Measurements from ENCODE around the gene PADI2. TPM values are rescaled to one million over a fixed set of nuclear protein-coding genes. Genes with fewer than 3 reads are reported as not detected.

PADI2 gene
- total RNA-seq, 1 donor from 2014 or later: 3.5 TPM

- Mint-ChIP-seq H3K9me3 (no peaks in the 10 kb centered on the region), H3K36me3 (no peaks in the 10 kb centered on the region), H3K4me3 (no peak overlapping the region), H3K4me1 (ENCODE audit: unreplicated experiment) (peaks cover 25% of the 10 kb centered on the region), H3K27me3 (no peaks in the 10 kb centered on the region), H3K27ac (no peak overlapping the region)
- no peak for TF ChIP-seq CTCF (conservative IDR thresholded peaks at IDR 0.05)
- DNase-seq (ENCODE audit: extremely low spot score, unreplicated experiment): no peak
Measured at GRCh38 chr1:17130138-17130635, 10.9 kb upstream of the PADI2 start.

GRCh38 chr1:17128361-17128760, 9.1 kb upstream of the PADI2 start:
- no peaks in the 10 kb centered on the region for H3K9me3 Mint-ChIP-seq
- no peaks in the 10 kb centered on the region for H3K36me3 Mint-ChIP-seq
- no peak overlapping the region for H3K4me3 Mint-ChIP-seq
- no peak for DNase-seq (ENCODE audit: extremely low spot score, unreplicated experiment)
- no peaks in the 10 kb centered on the region for H3K27me3 Mint-ChIP-seq
- TF ChIP-seq CTCF (conservative IDR thresholded peaks at IDR 0.05): no peak
- peaks cover 21% of the 10 kb centered on the region for H3K4me1 Mint-ChIP-seq (ENCODE audit: unreplicated experiment)
- peak overlapping the region; percentile 82 for H3K27ac Mint-ChIP-seq

GRCh38 chr1:17125756-17126237, 6.5 kb upstream of the PADI2 start:
- no peak overlapping the region for H3K4me3 Mint-ChIP-seq
- H3K27me3 Mint-ChIP-seq: peaks cover 3% of the 10 kb centered on the region
- H3K27ac Mint-ChIP-seq: peak overlapping the region; percentile 78
- peaks cover 39% of the 10 kb centered on the region for H3K4me1 Mint-ChIP-seq (ENCODE audit: unreplicated experiment)
- H3K36me3 Mint-ChIP-seq: no peaks in the 10 kb centered on the region
- peak; percentile 95 for DNase-seq (ENCODE audit: extremely low spot score, unreplicated experiment)
- TF ChIP-seq CTCF (conservative IDR thresholded peaks at IDR 0.05): peak; percentile 98
- no peaks in the 10 kb centered on the region for H3K9me3 Mint-ChIP-seq

- H3K27ac Mint-ChIP-seq: peak overlapping the region; percentile 41
- no peak for TF ChIP-seq CTCF (conservative IDR thresholded peaks at IDR 0.05)
Measured at GRCh38 chr1:17123196-17124045, 4.2 kb upstream of the PADI2 start.

GRCh38 chr1:17122521-17123164, 3.4 kb upstream of the PADI2 start:
- DNase-seq (ENCODE audit: extremely low spot score, unreplicated experiment): no peak
- peaks cover 25% of the 10 kb centered on the region for H3K27me3 Mint-ChIP-seq
- H3K9me3 Mint-ChIP-seq: no peaks in the 10 kb centered on the region
- peak overlapping the region; percentile 41 for H3K27ac Mint-ChIP-seq
- peaks cover 32% of the 10 kb centered on the region for H3K4me1 Mint-ChIP-seq (ENCODE audit: unreplicated experiment)
- no peaks in the 10 kb centered on the region for H3K36me3 Mint-ChIP-seq
- no peak overlapping the region for H3K4me3 Mint-ChIP-seq
- no peak for TF ChIP-seq CTCF (conservative IDR thresholded peaks at IDR 0.05)

More at GRCh38 chr1:17123196-17124045, 4.2 kb upstream of the PADI2 start:
- Mint-ChIP-seq H3K27me3 (peaks cover 17% of the 10 kb centered on the region), H3K4me1 (ENCODE audit: unreplicated experiment) (peaks cover 36% of the 10 kb centered on the region), H3K4me3 (no peak overlapping the region), H3K9me3 (no peaks in the 10 kb centered on the region), H3K36me3 (no peaks in the 10 kb centered on the region)
- no peak for DNase-seq (ENCODE audit: extremely low spot score, unreplicated experiment)
